T-helper 1 cell treated with Interleukin-12 subunit alpha and Interleukin-12 subunit beta and Interleukin-4 antibody, amounts not matched to agents 30 ng/mL and 1 ng/mL, for 36 hours (primary cell): ENCODE data around the gene CHRNA9. TPM values are rescaled to one million over a fixed set of nuclear protein-coding genes. Genes with fewer than 3 reads are reported as not detected.

Source experiments
- intact Hi-C: fragments of 100-400 bp; cut with micrococcal nuclease; formaldehyde crosslinking; loops from one replicate; pipeline ENCODE4 v1.15.1; 2024
- total RNA-seq: library from RNA; stranded (reverse); gene quantifications from 2 replicates; pipeline ENCODE4 v1.2.3, GENCODE V29; 2022

CHRNA9 gene
- total RNA-seq, 1 donor from 2014 or later = not detected

DNA sequence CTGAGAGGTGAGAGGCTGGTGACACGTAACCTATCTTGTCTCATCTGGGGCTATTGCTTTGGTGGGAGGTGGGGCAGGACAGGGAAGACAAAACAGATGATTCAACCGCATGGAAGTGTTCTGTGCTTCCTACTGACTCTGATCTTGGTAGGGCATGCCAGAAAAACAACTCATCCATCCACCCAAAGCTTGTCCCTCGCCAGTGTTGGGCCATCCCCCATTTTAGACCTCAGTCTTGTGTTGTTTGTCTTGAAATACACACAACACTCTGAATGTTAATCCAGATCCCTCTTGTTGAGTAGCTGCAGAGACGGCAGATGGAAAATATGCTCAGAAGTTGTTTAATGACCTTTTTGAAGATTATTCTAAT lies 377 bp downstream of the CHRNA9 start:
- intact Hi-C loops = no loop called here

DNA sequence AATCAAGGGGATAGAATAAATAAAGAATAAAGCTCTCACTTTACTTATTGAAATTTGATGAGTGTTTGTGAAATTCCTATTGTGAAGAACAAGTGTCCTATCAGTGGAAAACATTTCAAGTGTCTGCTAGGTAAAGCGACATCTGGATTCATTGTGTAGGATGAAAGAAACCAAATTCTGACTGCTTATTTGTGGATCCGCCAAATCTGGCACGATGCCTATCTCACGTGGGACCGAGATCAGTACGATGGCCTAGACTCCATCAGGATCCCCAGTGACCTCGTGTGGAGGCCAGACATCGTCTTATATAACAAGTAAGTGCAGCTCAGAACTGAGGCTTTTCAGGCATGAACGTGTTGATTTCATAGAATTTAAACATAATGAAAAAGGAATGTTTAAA lies 1.9 kb downstream of the CHRNA9 start:
- intact Hi-C loops = no loop called here

- intact Hi-C loops = no loop called here
Observed at GRCh38 chr4:40337523-40337922, 2.4 kb downstream of the CHRNA9 start.

DNA sequence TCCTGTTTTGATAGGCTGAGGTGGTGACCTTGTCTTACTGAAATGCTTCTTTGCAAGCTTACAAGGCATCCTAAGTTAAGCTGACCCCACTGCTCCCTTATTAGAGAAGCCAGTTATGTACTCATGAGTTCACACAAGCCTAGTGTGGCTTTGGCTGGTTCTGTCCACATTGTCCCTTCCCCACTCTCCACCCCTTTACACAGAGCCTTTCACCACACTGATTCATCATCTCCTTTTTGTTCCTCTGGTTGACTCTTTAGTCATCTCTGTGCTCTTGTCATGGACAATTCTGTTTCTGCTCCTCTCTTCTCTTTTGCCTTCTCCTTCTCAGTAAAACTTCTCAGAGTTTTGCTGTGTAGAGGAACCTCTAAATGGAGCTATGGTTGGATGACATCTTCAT lies 4.9 kb downstream of the CHRNA9 start:
- intact Hi-C loops = no loop called here

DNA sequence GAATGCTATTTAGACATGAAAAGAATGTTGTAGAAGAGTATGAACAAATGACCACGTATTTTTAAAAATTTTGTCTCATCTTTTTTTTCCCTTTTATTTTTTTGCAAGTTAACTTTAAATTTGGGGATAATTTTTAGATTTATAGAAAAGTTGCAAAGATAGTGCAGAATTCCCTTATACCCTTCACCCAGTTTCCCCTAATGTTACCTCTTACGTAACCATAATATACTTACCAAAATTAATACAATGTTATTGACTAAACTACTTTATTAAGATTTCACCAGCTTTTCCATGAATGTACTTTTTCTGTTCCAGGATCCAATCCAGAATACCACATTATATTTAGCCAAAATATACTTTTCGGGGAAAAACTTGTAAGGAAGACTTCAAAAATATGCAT lies 12.3 kb downstream of the CHRNA9 start:
- intact Hi-C loops = no loop called here

GRCh38 chr4:40348000-40348399 lies 12.9 kb downstream of the CHRNA9 start:
- intact Hi-C loops = no loop called here

GRCh38 chr4:40349561-40350198 lies 14.5 kb downstream of the CHRNA9 start:
- intact Hi-C loops = no loop called here

GRCh38 chr4:40350627-40351227 lies 15.6 kb downstream of the CHRNA9 start:
- intact Hi-C loops = no loop called here

DNA sequence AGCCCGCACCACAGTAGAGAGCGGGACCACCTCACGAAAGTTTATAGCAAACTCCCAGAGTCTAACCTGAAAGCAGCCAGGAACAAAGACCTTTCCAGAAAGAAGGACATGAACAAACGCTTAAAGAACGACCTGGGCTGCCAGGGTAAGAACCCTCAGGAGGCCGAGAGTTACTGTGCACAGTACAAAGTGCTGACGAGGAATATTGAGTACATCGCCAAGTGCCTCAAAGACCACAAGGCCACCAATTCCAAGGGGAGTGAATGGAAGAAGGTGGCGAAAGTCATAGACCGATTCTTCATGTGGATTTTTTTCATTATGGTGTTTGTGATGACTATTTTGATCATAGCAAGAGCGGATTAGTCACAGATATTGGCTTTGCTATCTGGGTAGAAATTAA lies 19.0 kb downstream of the CHRNA9 start:
- intact Hi-C loops = no loop called here

- intact Hi-C loops = no loop called here
Observed at GRCh38 chr4:40355131-40355530, 20.0 kb downstream of the CHRNA9 start.

- intact Hi-C loops = no loop called here
Observed at GRCh38 chr4:40357738-40358137, 22.6 kb downstream of the CHRNA9 start.

- intact Hi-C loops = no loop called here
Observed at GRCh38 chr4:40361338-40361737, 26.2 kb downstream of the CHRNA9 start.

DNA sequence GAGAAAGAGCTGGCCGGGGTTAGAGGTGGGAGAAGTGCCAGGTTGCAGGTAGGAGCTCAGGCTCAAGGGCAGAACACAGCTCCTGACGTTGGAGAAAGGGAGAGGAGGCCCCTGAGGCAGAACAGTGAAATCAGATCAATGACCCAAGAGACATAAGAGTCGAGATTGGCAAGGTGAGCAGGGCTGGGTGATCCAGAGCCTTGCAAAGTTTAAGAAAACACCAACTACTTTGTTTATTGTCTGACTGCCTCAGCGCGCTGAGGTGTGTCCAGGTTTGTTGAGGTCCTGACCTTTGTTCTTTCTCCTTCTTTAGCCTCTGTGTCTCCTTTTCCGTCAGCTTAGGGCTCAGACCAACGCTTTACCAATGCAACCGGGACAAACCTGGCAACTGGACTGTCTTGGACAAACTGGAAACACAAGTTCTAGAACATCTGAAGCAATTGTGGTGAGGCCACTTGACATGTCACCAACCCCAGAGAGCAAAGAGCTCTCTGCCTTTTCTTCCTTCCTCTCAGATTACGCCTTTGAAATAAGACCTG lies 28.3 kb downstream of the CHRNA9 start:
- intact Hi-C loops = no loop called here

DNA sequence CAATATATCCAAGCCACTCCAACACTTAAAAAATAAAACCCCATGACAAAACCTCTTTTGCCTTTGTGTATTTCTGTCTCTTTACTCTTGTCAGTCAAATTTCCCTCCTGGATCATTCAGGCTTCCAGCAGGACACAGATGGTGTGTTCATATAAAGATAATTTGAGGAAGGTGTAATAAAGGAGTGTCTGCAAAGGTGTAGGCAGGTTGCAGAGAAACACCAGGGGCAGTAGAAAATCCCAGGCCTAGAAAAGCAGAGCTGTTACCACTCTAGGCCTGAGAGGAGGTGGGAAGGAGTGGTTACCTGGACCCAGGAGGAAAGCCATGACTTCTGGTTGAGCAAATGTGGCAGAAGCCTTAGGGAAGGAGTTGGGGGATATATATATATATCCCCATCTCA lies 28.8 kb downstream of the CHRNA9 start:
- intact Hi-C loops = no loop called here

DNA sequence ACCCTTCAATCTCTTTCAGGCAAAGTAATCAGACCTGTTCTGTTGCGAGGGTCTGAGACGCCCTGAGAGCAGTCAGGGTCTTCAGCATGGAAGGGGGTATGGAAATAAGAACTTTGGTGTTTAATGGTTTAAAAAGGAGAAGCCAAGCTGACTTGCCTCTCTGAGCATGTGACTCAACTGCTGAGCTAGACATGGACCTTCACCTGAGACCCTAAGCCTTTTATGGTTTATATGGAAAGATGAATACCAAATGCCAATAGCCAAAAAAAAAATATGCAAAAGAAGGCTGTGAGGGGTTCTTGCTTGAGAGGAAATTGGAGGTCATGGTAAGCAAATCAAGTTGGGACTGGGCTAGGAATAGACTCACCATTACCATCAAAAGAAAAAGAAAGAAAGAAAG lies 30.6 kb downstream of the CHRNA9 start:
- intact Hi-C loops = no loop called here

- intact Hi-C loops = no loop called here
Observed at GRCh38 chr4:40367451-40367850, 32.3 kb downstream of the CHRNA9 start.

DNA sequence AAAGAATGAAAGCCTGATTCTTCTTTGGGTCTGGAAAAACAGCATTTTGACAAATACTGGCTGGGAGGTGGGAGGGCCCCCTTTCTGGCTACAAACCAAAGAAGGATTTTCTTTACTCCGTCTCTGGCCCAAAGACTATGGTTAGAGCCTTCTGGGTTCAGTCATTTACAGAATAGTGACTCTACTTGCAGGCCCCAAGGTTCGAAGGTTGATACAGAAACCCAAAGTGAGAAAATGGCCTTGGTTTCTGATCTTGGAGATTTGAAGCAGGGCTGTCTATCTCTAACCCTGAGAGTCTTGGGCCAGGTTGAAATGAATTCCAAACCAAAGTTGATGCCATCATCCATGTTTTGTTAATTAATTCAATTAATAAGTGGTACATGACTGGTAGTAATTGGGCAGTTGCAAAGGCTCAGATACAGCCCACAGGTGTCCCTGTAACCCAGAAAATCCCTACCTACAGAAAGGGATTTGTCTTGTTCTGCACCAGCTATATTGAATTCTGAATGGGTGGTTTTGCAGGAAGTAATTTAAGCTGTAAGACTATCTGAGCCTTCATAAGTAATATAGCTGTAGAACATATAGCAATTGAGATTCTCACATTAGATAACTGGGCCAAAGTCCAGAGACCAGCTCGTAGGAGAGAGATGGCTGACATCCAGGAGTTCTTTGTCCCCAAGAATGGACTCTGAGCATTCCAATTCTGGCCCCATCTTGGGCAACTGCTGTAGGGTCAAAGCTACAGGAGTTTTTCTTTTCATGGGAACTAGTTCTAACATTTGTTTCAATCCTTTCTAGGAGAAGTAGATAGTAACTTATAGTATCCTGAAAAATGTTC lies 34.5 kb downstream of the CHRNA9 start:
- intact Hi-C loops = no loop called here

DNA sequence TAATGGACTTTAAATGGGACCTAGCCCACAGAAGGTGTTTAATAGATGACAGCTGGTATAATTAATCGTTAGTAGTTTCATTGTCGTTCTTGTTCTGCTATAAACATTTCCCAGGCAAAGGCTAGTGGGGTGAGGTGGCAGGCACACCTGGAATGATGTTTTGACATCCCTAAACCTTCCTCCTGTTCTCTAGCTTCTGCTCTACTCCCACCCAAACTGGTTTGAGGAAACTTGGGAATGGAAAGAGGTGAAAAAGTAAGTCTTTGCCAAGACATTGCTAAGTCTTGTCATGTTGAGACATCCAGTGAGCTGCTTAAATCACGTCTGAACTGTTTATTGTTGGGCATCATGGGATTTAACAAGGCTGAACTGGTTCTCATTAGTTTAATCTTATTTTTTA lies 37.5 kb downstream of the CHRNA9 start:
- intact Hi-C loops = no loop called here

- intact Hi-C loops = no loop called here
Observed at GRCh38 chr4:40373636-40374035, 38.5 kb downstream of the CHRNA9 start.

DNA sequence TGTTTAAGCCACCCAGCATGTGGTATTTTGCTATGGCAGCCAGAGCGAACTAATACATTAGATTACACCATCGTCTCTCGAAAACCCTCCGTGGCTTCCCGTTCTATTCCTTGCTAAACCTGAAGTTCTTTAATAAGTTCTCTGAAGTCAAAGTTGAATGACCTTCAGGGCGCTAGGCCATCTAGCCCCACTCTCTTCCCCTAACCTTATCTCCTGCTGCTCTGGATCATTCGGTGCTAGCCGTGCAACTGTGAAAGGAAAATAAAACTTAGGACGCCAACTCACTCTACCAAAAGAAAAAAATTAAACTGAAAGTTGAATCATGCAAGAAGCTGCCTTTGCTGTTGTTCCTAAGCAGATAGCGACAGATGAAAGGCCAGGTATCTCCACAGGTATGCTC lies 40.0 kb downstream of the CHRNA9 start:
- intact Hi-C loops = no loop called here

DNA sequence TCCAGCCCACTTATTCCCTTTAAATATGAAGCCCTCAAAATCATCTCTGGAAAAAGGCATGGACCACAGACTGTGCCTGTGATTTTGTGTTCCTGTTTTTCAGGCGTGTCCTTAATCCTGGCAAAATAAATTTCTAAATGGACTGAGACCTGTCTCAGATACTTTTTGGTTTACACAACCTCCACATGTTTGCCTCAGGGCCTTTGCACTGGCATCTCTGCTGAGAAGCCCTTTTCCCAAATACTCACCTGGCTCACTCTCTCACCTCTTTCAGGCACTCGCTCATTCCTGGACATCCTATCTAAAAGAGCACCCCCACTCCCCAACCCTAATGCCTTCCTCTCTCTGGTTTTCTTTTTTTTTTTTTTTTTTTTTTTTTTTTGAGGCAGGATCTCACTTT lies 40.5 kb downstream of the CHRNA9 start:
- intact Hi-C loops = no loop called here
